SU-DHL-6 (cell line): ENCODE measurements around the gene SLC24A2.
"Not testable (repeated sequence)": the region's sequence is repeated elsewhere in the genome, so short reads cannot be mapped to it uniquely, and the experiment has no call there.

Source experiments
- H2AFZ ChIP-seq: fragments of 200-600 bp; sonication (generic); 2 replicates; pipeline ENCODE4 v1.6.1; 2014; ENCODE audit warnings: low read depth, mild to moderate bottlenecking, moderate library complexity, mixed read lengths, antibody characterized with exemption, low read length; ENCODE audit not compliant: severe bottlenecking
- H3F3A ChIP-seq: fragments of 200-600 bp; shearing (Covaris generic); 2 replicates; pipeline ENCODE4 v1.6.0; 2016; ENCODE audit warnings: antibody characterized with exemption, mild to moderate bottlenecking; ENCODE audit not compliant: insufficient read depth
- H3K27ac ChIP-seq: fragments of 200-600 bp; sonication (generic); 2 replicates; pipeline ENCODE4 v1.5.1; 2016; ENCODE audit warnings: low read depth, mild to moderate bottlenecking, low read length, moderate library complexity, mixed read lengths
- H3K27me3 ChIP-seq: fragments of 200-600 bp; sonication (generic), shearing (Covaris generic); 2 replicates; pipeline ENCODE4 v1.6.0; 2014; ENCODE audit warnings: mild to moderate bottlenecking, low read length
- H3K36me3 ChIP-seq: fragments of 200-600 bp; sonication (generic); 2 replicates; pipeline ENCODE4 v1.6.1; 2014; ENCODE audit warnings: mild to moderate bottlenecking, low read length, mixed read lengths
- H3K4me2 ChIP-seq: fragments of 300-600, 200-600 bp; shearing (Covaris generic), sonication (generic); 2 replicates; pipeline ENCODE4 v1.6.0; 2014; ENCODE audit warnings: low read length, low read depth, mild to moderate bottlenecking; ENCODE audit not compliant: poor library complexity, severe bottlenecking
- H3K4me3 ChIP-seq: fragments of 200-600 bp; sonication (generic); 2 replicates; pipeline ENCODE4 v1.5.1; 2014; ENCODE audit warnings: antibody characterized with exemption, low read length, mild to moderate bottlenecking, mixed read lengths; ENCODE audit not compliant: insufficient read depth, poor library complexity, severe bottlenecking
- H3K79me2 ChIP-seq: fragments of 200-600 bp; sonication (generic); 2 replicates; pipeline ENCODE4 v1.6.1; 2014; ENCODE audit warnings: mild to moderate bottlenecking, low read length, moderate library complexity; ENCODE audit not compliant: insufficient read depth
- H3K9ac ChIP-seq: fragments of 200-600 bp; sonication (generic); 2 replicates; pipeline ENCODE4 v1.7.0; 2014; ENCODE audit warnings: mild to moderate bottlenecking, low read length
- H3K9me2 ChIP-seq: fragments of 200-600 bp; sonication (generic); replicated peaks from 2 replicates; pipeline ENCODE4 v1.6.1; 2014; ENCODE audit warnings: low read length; ENCODE audit not compliant: insufficient read depth
- H3K9me3 ChIP-seq: fragments of 200-600 bp; sonication (generic); 2 replicates; pipeline ENCODE4 v1.6.1; 2014; ENCODE audit warnings: low read length, mixed read lengths; ENCODE audit not compliant: insufficient read depth
- H4K20me1 ChIP-seq: fragments of 200-600 bp; sonication (generic); 2 replicates; pipeline ENCODE4 v1.6.1; 2014; ENCODE audit warnings: low read depth, mild to moderate bottlenecking, antibody characterized with exemption, low read length, moderate library complexity, mixed read lengths
- CTCF ChIP-seq: fragments of 200-600 bp; sonication (generic); IDR thresholded peaks from one replicate; pipeline ENCODE4 v1.5.1; 2017; ENCODE audit warnings: antibody characterized with exemption, mild to moderate bottlenecking, low read length, moderate library complexity; ENCODE audit not compliant: insufficient read depth, poor library complexity, severe bottlenecking
- EZH2phosphoT487 ChIP-seq: fragments of 200-600 bp; sonication (generic), shearing (Covaris generic); conservative IDR thresholded peaks from 2 replicates; pipeline ENCODE4 v1.6.1; 2018; ENCODE audit warnings: mild to moderate bottlenecking, antibody characterized with exemption, low read length, moderate library complexity, mixed read lengths

Gene SLC24A2

GRCh38 chr9:19788614-19789271 is at the start of gene SLC24A2:
TSS of gene SLC24A2 (minus strand) at chr9:19789037.
- no peak within 1 kb of the TSS for H3K4me3 ChIP-seq
- H3K9ac ChIP-seq = no peak within 1 kb of the TSS
- H3K79me2 ChIP-seq = no peaks in the 10 kb centered on the region
- no peaks in the 10 kb centered on the region for H3K9me2 ChIP-seq
- H3K4me2 ChIP-seq = no peak within 1 kb of the TSS
- H3K36me3 ChIP-seq = no peaks in the 10 kb centered on the region
- H4K20me1 ChIP-seq = no peaks in the 10 kb centered on the region
- no peaks in the 10 kb centered on the region for H3F3A ChIP-seq
- TF ChIP-seq CTCF (no peak), EZH2phosphoT487 (no peak)
- H3K27me3 ChIP-seq = no peaks in the 10 kb centered on the region
- H3K27ac ChIP-seq = no peak within 1 kb of the TSS
- no peak within 1 kb of the TSS for H2AFZ ChIP-seq
- no peaks in the 10 kb centered on the region for H3K9me3 ChIP-seq

- H3K79me2 ChIP-seq, H3K9ac ChIP-seq, H2AFZ ChIP-seq, H3K27me3 ChIP-seq, H3K4me2 ChIP-seq, H3K27ac ChIP-seq, H4K20me1 ChIP-seq, H3K36me3 ChIP-seq, H3F3A ChIP-seq, H3K9me3 ChIP-seq, H3K9me2 ChIP-seq, H3K4me3 ChIP-seq: not testable (repeated sequence)
Observed at GRCh38 chr9:19833331-19833730, 44.5 kb upstream of the SLC24A2 start.

- no peaks in the 10 kb centered on the region for H3K36me3 ChIP-seq
- no peaks in the 10 kb centered on the region for H3K9me2 ChIP-seq
- H3K9me3 ChIP-seq = no peaks in the 10 kb centered on the region
- no peaks in the 10 kb centered on the region for H4K20me1 ChIP-seq
- H3K4me3 ChIP-seq = no peak overlapping the region
- H2AFZ ChIP-seq = no peak overlapping the region
- H3K27ac ChIP-seq = no peak overlapping the region
- no peaks in the 10 kb centered on the region for H3F3A ChIP-seq
- no peak overlapping the region for H3K4me2 ChIP-seq
- TF ChIP-seq CTCF = no peak
- TF ChIP-seq EZH2phosphoT487 = no peak
- no peak overlapping the region for H3K9ac ChIP-seq
- H3K27me3 ChIP-seq = no peaks in the 10 kb centered on the region
- H3K79me2 ChIP-seq = no peaks in the 10 kb centered on the region
Observed at GRCh38 chr9:19830796-19831195, 42.0 kb upstream of the SLC24A2 start.

- H3K4me2 ChIP-seq = no peak overlapping the region
- no peaks in the 10 kb centered on the region for H4K20me1 ChIP-seq
- no peaks in the 10 kb centered on the region for H3F3A ChIP-seq
- no peak for TF ChIP-seq CTCF
- TF ChIP-seq EZH2phosphoT487 = no peak
- no peaks in the 10 kb centered on the region for H3K36me3 ChIP-seq
- H3K9me3 ChIP-seq = no peaks in the 10 kb centered on the region
- no peaks in the 10 kb centered on the region for H3K27me3 ChIP-seq
- no peak overlapping the region for H3K4me3 ChIP-seq
- H3K9me2 ChIP-seq = no peaks in the 10 kb centered on the region
- no peak overlapping the region for H2AFZ ChIP-seq
- no peaks in the 10 kb centered on the region for H3K79me2 ChIP-seq
- no peak overlapping the region for H3K27ac ChIP-seq
- no peak overlapping the region for H3K9ac ChIP-seq
Observed at GRCh38 chr9:19828576-19829109, 39.8 kb upstream of the SLC24A2 start.
